Activated CD8-positive, alpha-beta memory T cell treated with anti-CD3 and anti-CD28 coated beads, Interleukin-2, amount 50 U/mL, for 1 hour (primary cell): ENCODE data around the gene INTS12.

ENCODE experiments used
- DNase-seq: peaks from one replicate; pipeline ENCODE4 v3.0.0-alpha.2; 2020; ENCODE audit errors: extremely low read depth

The INTS12 gene

GRCh38 chr4:105686571-105686970, 21.9 kb downstream of the INTS12 start:
- no peak for DNase-seq

- DNase-seq = no peak
Measured at GRCh38 chr4:105683038-105683437, 25.5 kb downstream of the INTS12 start.

GRCh38 chr4:105679186-105679585, 29.3 kb downstream of the INTS12 start:
- DNase-seq = no peak

GRCh38 chr4:105677709-105678108, 30.8 kb downstream of the INTS12 start:
- DNase-seq = no peak

GRCh38 chr4:105674011-105674410, 34.5 kb downstream of the INTS12 start:
- no peak for DNase-seq

GRCh38 chr4:105671301-105671700, 37.2 kb downstream of the INTS12 start:
- DNase-seq = no peak

- no peak for DNase-seq
Measured at GRCh38 chr4:105670684-105671083, 37.8 kb downstream of the INTS12 start.

GRCh38 chr4:105666693-105667092, 41.8 kb downstream of the INTS12 start:
- DNase-seq = no peak

- DNase-seq = no peak
Measured at GRCh38 chr4:105662935-105663675, 45.4 kb downstream of the INTS12 start.

GRCh38 chr4:105661028-105661427, 47.5 kb downstream of the INTS12 start:
- DNase-seq = no peak

GRCh38 chr4:105659190-105659589, 49.3 kb downstream of the INTS12 start:
- DNase-seq = no peak

GRCh38 chr4:105657117-105657765, 51.2 kb downstream of the INTS12 start:
- no peak for DNase-seq

GRCh38 chr4:105652286-105652888, 56.1 kb downstream of the INTS12 start:
- DNase-seq = no peak

- DNase-seq = no peak
Measured at GRCh38 chr4:105651884-105652283, 56.6 kb downstream of the INTS12 start.

- no peak for DNase-seq
Measured at GRCh38 chr4:105650190-105650589, 58.3 kb downstream of the INTS12 start.

- no peak for DNase-seq
Measured at GRCh38 chr4:105645440-105645839, 63.0 kb downstream of the INTS12 start.

GRCh38 chr4:105644257-105644656, 64.2 kb downstream of the INTS12 start:
- DNase-seq = no peak

- no peak for DNase-seq
Measured at GRCh38 chr4:105641845-105642244, 66.6 kb downstream of the INTS12 start.

GRCh38 chr4:105637408-105638176, 70.9 kb downstream of the INTS12 start:
- DNase-seq = no peak

- no peak for DNase-seq
Measured at GRCh38 chr4:105634402-105635080, 73.9 kb downstream of the INTS12 start.

GRCh38 chr4:105633241-105633640, 75.2 kb downstream of the INTS12 start:
- DNase-seq = no peak
